Body of pancreas (tissue), 4 donors: Measurements from ENCODE around the gene GGA1.

Experiments used
- CTCF ChIP-seq, 7 experiments: fragments of 450-650 bp in 4 of 7; fragments of 200-600 bp in 3 of 7; sonication (generic) in 3 of 7; IDR thresholded peaks; one replicate each; pipeline ENCODE4 v1.5.1; 2016 to 2019; ENCODE audit warnings: antibody characterized with exemption in 7 of 7
- POLR2A ChIP-seq, 3 donors: fragments of 450-650 bp; IDR thresholded peaks; one replicate each; pipeline ENCODE4 v1.6.1; 2016; ENCODE audit warnings: antibody characterized with exemption in 3 of 3, mild to moderate bottlenecking in 2 of 3

GRCh38 chr22:37599153-37599552 is 9.5 kb upstream of the GGA1 start:
- TF ChIP-seq POLR2A (IDR thresholded peaks at IDR 0.05) (no peak), CTCF (IDR thresholded peaks at IDR 0.05) (no peak)
